ENCODE results near the gene NKD2. TPM values are rescaled to one million over a fixed set of nuclear protein-coding genes. Genes with fewer than 3 reads are reported as not detected.

Gene NKD2
- total and polyA plus RNA-seq, 11 donors = 0.56 to 6.6 (median 2.3) TPM

- peak in 2 of 4 donors; percentile 51 to 55 for ATAC-seq
- no peak overlapping the region for H3K4me3 ChIP-seq
- no peaks in the 10 kb centered on the region for H3K36me3 ChIP-seq
- intact Hi-C loops (cut with DNase I) = no loop called here
- peak overlapping the region in 3 of 12 donors; percentile 21 to 66 (median 21) for H3K27ac ChIP-seq
- peaks cover 0 to 19% (median 0%) of the 10 kb centered on the region in 12 donors for H3K4me1 ChIP-seq
- TF ChIP-seq CTCF (IDR thresholded peaks at IDR 0.05) = no peak
- H3K27me3 ChIP-seq = no peaks in the 10 kb centered on the region
- 70 to 83% (median 72%) methylated on average over 13 to 17 of the region's 17 CpGs for WGBS, 4 donors
- peaks cover 0 to 8% (median 0%) of the 10 kb centered on the region in 12 donors for H3K9me3 ChIP-seq
- DNase-seq = peak in 3 of 5 donors; percentile 23 to 55 (median 31)
Measured at GRCh38 chr5:980001-980588, 28.5 kb upstream of the NKD2 start.

DNA sequence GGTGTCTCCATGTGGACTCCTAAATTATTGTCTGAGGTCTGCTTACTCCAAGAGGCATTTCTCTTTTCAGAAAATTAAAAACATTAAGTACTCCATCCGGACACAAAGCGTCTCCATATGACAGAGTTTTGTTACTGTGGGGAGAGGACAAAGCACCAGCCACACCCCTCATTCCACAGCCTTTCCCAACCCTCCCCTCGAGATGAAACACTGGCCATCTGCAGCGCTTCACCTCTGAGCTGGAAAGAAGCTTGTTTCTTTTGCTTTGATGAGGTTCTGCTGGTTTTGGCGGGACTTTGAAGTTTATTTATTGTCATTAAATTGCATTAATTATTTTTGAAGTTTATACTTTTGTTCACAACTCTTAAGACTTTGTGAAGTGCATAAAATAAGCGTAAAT, 27.6 kb upstream of the NKD2 start:
- peaks cover 0 to 8% (median 0%) of the 10 kb centered on the region in 12 donors for H3K9me3 ChIP-seq
- WGBS, 4 donors = 65 to 74% (median 71%) methylated on average over 6 of the region's 6 CpGs
- intact Hi-C loops (cut with DNase I) = no loop called here
- ATAC-seq (peak in 2 of 4 donors; percentile 32 to 59), DNase-seq (peak in 1 of 5 donors; percentile 16)
- TF ChIP-seq CTCF (IDR thresholded peaks at IDR 0.05) (no peak), POLR2A (IDR thresholded peaks at IDR 0.05) (no peak)
- H3K4me1 ChIP-seq = peaks cover 0 to 19% (median 0%) of the 10 kb centered on the region in 12 donors
- H3K4me3 ChIP-seq = no peak overlapping the region
- H3K36me3 ChIP-seq = no peaks in the 10 kb centered on the region
- no peaks in the 10 kb centered on the region for H3K27me3 ChIP-seq
- peak overlapping the region in 2 of 12 donors; percentile 21 to 66 for H3K27ac ChIP-seq

GRCh38 chr5:981456-981855, 27.1 kb upstream of the NKD2 start:
- DNase-seq (peak in 2 of 5 donors; percentile 15 to 55), ATAC-seq (no peak)
- Histone ChIP-seq H3K27me3 (no peaks in the 10 kb centered on the region), H3K27ac (peak overlapping the region in 1 of 12 donors; percentile 48), H3K4me3 (no peak overlapping the region), H3K9me3 (peaks cover 0 to 10% (median 0%) of the 10 kb centered on the region in 12 donors), H3K4me1 (peaks cover 0 to 19% (median 0%) of the 10 kb centered on the region in 12 donors), H3K36me3 (no peaks in the 10 kb centered on the region)
- no peak for TF ChIP-seq POLR2A (IDR thresholded peaks at IDR 0.05)
- no peak for TF ChIP-seq CTCF (IDR thresholded peaks at IDR 0.05)
- WGBS, 4 donors = 90 to 96% (median 93%) methylated on average over 5 to 7 of the region's 7 CpGs
- intact Hi-C loops (cut with DNase I) = no loop called here

DNA sequence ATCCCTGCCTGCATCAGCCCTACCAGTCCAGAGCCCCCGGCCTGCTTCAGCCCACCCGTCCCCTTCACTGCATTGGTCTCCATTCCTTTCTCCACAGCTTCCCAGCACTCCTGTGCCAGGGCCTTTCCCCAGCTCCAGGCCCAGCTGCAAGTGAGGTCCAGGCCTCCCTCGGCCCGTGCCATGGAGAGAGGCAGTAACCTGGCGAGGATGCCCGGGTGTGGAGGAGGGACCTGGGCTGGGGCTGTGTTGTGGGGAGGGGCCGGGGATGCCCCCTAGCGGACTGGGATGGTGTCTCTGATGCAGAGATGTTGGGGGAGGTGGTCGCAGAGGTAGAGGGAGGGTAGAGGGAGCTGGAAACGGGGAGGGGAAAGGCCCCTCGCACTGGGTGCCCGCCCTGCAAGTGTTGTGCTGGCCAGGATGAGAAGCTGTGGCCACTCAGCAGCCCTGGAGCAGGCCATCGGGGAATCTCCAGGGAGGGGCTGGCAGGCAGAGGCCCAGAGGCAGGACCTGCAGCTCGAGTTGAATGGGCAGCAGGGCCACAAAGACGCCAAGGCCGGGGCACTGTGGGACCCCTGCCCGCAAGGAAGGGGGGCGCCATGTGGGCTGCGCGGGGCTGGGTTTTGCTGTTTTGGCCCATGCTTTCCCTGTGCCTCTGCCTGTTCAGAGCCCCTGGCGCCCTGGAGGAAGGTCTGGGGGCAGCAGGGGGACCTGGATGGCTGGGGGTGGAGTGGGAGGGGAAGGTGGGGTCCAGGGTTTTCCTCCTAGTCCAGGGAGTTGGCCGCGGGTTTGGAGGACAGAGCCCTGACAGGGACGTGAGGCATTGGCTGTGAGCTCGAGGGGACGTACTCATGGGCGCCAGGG, 26.0 kb upstream of the NKD2 start:
- H3K9me3 ChIP-seq = peaks cover 0 to 16% (median 0%) of the 10 kb centered on the region in 12 donors
- DNase-seq = peak in 2 of 5 donors; percentile 16 to 64
- H3K27ac ChIP-seq = no peak overlapping the region
- 68 to 86% (median 75%) methylated on average over 24 to 27 of the region's 27 CpGs for WGBS, 4 donors
- H3K4me1 ChIP-seq = peaks cover 0 to 19% (median 0%) of the 10 kb centered on the region in 12 donors
- ATAC-seq = peak in 1 of 4 donors; percentile 25
- H3K4me3 ChIP-seq = no peak overlapping the region
- TF ChIP-seq CTCF (IDR thresholded peaks at IDR 0.05) = peak in 1 of 12 donors; percentile 4
- TF ChIP-seq POLR2A (IDR thresholded peaks at IDR 0.05) = no peak
- no peaks in the 10 kb centered on the region for H3K27me3 ChIP-seq
- intact Hi-C loops (cut with DNase I) = no loop called here
- no peaks in the 10 kb centered on the region for H3K36me3 ChIP-seq
